Mesothelial cell of epicardium (in vitro differentiated cells): ENCODE measurements around the gene TGM3. TPM values are rescaled to one million over a fixed set of nuclear protein-coding genes. Genes with fewer than 3 reads are reported as not detected.

ENCODE experiments used
- DNase-seq, 2 experiments: peaks; one replicate each; pipeline ENCODE4 v3.0.0; 2021; ENCODE audit warnings: low spot score in 2 of 2; ENCODE audit not compliant: unreplicated experiment in 2 of 2
- H3K27ac Mint-ChIP-seq: 2 replicates; pipeline ENCODE4 v1.8.0; 2021; ENCODE audit warnings: mixed read lengths
- H3K27me3 Mint-ChIP-seq: 2 replicates; pipeline ENCODE4 v1.8.0; 2021; ENCODE audit warnings: low read depth, mixed read lengths
- H3K36me3 Mint-ChIP-seq: 2 replicates; pipeline ENCODE4 v1.8.0; 2021; ENCODE audit warnings: mixed read lengths
- H3K4me1 Mint-ChIP-seq: 2 replicates; pipeline ENCODE4 v1.8.0; 2021; ENCODE audit warnings: mixed read lengths
- H3K4me3 Mint-ChIP-seq: 2 replicates; pipeline ENCODE4 v1.8.0; 2021; ENCODE audit warnings: mild to moderate bottlenecking, moderate library complexity, mixed read lengths
- H3K9me3 Mint-ChIP-seq: 2 replicates; pipeline ENCODE4 v1.8.0; 2021; ENCODE audit warnings: mixed read lengths
- CTCF ChIP-seq: fragments of 200-600 bp; sonication (generic); IDR thresholded peaks from one replicate; pipeline ENCODE4 v1.5.0; 2021; ENCODE audit warnings: antibody characterized with exemption; ENCODE audit not compliant: unreplicated experiment
- total RNA-seq: library from RNA; stranded (reverse); gene quantifications from 3 replicates; pipeline ENCODE4 v1.2.1, GENCODE V29; 2021

TGM3 gene
- total RNA-seq, 1 donor from 2014 or later = 0.13 TPM

DNA sequence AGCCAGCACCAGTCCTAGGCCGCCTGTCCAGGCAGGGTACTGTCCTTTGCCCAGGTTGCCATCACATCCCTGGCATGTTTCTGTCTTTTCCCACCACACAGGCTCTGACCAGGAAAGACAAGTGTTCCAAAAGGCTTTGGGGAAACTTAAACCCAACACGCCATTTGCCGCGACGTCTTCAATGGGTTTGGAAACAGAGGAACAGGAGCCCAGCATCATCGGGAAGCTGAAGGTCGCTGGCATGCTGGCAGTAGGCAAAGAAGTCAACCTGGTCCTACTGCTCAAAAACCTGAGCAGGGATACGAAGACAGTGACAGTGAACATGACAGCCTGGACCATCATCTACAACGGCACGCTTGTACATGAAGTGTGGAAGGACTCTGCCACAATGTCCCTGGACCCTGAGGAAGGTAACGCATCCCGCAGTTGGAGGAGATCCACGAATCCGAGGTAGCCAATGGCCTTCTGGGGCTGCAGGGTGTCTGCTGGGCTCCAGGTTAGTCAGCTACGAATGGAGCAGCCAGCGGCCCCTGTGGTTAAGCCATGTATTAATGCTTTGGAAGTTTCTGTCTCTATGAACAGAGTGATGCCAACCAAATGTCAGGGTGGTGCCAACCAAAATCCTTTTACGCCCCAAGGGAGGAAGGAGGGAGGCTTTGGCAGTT is 36.2 kb downstream of the TGM3 start:
- Mint-ChIP-seq H3K4me1 (no peaks in the 10 kb centered on the region), H3K27ac (no peak overlapping the region), H3K36me3 (no peaks in the 10 kb centered on the region), H3K9me3 (no peaks in the 10 kb centered on the region), H3K27me3 (no peaks in the 10 kb centered on the region), H3K4me3 (no peak overlapping the region)
- DNase-seq = no peak
- TF ChIP-seq CTCF = no peak

DNA sequence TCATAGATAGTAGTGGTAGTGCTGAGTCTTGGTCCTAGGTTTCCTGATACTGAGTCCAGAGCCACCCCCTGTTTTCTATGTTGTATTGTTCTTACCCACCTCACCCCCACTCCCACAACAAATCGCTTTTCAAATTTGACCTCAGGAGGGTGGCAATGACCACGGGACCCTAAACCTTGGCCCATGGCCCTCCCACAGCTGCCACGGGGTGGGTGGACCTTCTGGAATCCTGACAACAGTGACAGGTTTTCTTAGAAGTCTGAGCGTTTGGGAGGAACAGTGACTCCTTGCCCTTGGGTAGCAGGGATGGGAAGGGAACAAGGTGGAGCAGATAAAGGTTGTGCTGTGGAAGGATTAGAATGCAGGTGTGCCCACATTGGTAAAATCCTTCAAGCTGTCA is 36.9 kb downstream of the TGM3 start:
- Mint-ChIP-seq H3K9me3 (no peaks in the 10 kb centered on the region), H3K27ac (no peak overlapping the region), H3K4me1 (no peaks in the 10 kb centered on the region), H3K4me3 (no peak overlapping the region), H3K27me3 (no peaks in the 10 kb centered on the region), H3K36me3 (no peaks in the 10 kb centered on the region)
- TF ChIP-seq CTCF = no peak
- DNase-seq = no peak

DNA sequence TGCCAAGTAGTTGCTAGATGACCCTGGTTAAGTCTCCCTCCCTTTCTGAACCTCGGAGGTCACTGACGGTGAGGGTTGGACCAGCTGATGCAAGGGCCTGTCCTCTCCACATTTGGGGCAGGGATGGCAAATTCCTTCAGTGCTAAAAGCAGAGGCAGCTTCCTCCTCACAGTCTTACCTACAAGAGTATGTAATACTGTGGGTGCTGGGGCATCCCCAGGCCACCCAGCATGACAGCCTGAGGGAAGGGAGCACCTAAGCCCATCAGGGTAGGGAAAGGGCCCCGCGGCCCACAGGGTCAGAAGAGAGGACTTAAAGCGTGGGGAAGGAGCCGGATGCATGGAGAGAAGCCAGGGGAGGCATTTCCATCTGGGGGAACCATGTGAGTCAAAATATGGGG is 38.0 kb downstream of the TGM3 start:
- Mint-ChIP-seq H3K27me3 (no peaks in the 10 kb centered on the region), H3K4me1 (no peaks in the 10 kb centered on the region), H3K4me3 (no peak overlapping the region), H3K27ac (no peak overlapping the region), H3K9me3 (no peaks in the 10 kb centered on the region), H3K36me3 (no peaks in the 10 kb centered on the region)
- DNase-seq = no peak
- TF ChIP-seq CTCF = no peak

DNA sequence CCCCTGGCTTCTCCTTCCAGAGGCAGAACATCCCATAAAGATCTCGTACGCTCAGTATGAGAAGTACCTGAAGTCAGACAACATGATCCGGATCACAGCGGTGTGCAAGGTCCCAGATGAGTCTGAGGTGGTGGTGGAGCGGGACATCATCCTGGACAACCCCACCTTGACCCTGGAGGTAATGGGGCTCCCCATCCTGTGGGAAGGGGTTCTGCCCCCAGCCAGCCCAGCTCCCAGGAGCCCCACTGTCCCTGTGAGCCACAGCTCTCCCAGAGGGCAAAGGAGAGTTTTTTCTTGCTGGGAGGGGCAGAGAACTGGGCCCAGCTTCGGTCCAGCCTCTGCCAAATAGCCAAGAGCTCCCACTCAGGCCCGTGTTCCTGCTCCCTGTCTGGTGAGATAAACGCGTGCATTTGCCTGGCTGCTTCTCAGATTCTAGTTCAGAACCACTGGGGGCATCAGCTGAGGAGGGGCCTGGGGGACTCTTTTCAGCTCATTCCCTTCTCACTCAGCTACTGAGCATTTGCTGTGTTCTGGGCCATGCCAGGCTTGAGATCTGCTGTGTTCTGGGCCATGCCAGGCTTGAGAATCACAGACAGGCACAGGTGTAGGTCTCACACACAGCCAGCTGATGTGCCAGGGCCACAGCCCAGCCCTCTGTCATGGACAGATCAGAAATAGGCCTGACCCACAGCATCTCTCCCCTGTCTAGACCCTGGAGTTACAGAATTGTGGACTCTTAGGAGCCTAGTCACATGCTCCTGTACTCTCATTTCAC is 39.5 kb downstream of the TGM3 start:
- no peaks in the 10 kb centered on the region for H3K4me1 Mint-ChIP-seq
- no peak for TF ChIP-seq CTCF
- no peak overlapping the region for H3K27ac Mint-ChIP-seq
- H3K4me3 Mint-ChIP-seq = no peak overlapping the region
- no peaks in the 10 kb centered on the region for H3K36me3 Mint-ChIP-seq
- no peaks in the 10 kb centered on the region for H3K9me3 Mint-ChIP-seq
- no peak for DNase-seq
- H3K27me3 Mint-ChIP-seq = no peaks in the 10 kb centered on the region

GRCh38 chr20:2336471-2336870 is 40.7 kb downstream of the TGM3 start:
- Mint-ChIP-seq H3K27me3 (no peaks in the 10 kb centered on the region), H3K4me1 (no peaks in the 10 kb centered on the region), H3K9me3 (no peaks in the 10 kb centered on the region), H3K36me3 (no peaks in the 10 kb centered on the region), H3K27ac (no peak overlapping the region), H3K4me3 (no peak overlapping the region)
- DNase-seq = no peak
- TF ChIP-seq CTCF = no peak
